CD4-positive, alpha-beta memory T cell (primary cell): ENCODE measurements around the gene HOXB13. TPM values are rescaled to one million over a fixed set of nuclear protein-coding genes. Genes with fewer than 3 reads are reported as not detected.

ENCODE experiments used
- CTCF ChIA-PET: fragments of 350-600 bp; sonication (Branson Sonifier 250); formaldehyde crosslinking; loops from one replicate; lab custom pipeline; 2021; ENCODE audit warnings: inconsistent platforms; ENCODE audit not compliant: partially characterized antibody; lab: Charles Lee
- POLR2A ChIA-PET: fragments of 350-600 bp; sonication (Branson Sonifier 250); formaldehyde crosslinking; loops from one replicate; lab custom pipeline; 2021; ENCODE audit not compliant: partially characterized antibody; lab: Charles Lee
- DNase-seq, 5 donors: peaks; one replicate each; pipeline versions ENCODE4 v3.0.0 to v3.0.0-alpha.2; 2020 to 2022; ENCODE audit warnings: mixed read lengths in 1 of 5
- H3K27ac ChIP-seq: one replicate; pipeline ENCODE4 v1.7.0; 2013; ENCODE audit warnings: low read depth, low read length
- H3K27me3 ChIP-seq: 2 replicates; pipeline ENCODE4 v1.7.0; 2013; ENCODE audit warnings: mild to moderate bottlenecking, low read length, moderate library complexity; ENCODE audit not compliant: insufficient read depth
- H3K36me3 ChIP-seq: 2 replicates; pipeline ENCODE4 v1.7.0; 2013; ENCODE audit warnings: mild to moderate bottlenecking, low read length, moderate library complexity; ENCODE audit not compliant: insufficient read depth
- H3K4me1 ChIP-seq: 2 replicates; pipeline ENCODE4 v1.7.0; 2013; ENCODE audit warnings: mild to moderate bottlenecking, low read length, moderate library complexity; ENCODE audit not compliant: insufficient read depth
- H3K4me3 ChIP-seq, 2 donors: one replicate each; pipeline ENCODE4 v1.7.0; 2013; ENCODE audit warnings: low read length in 2 of 2, mild to moderate bottlenecking in 1 of 2
- H3K9me3 ChIP-seq, 2 donors: one replicate each; pipeline ENCODE4 v1.7.0; 2013; ENCODE audit warnings: low read length in 2 of 2, control low read depth in 1 of 2; ENCODE audit not compliant: control insufficient read depth in 1 of 2
- H3K27ac Mint-ChIP-seq, 7 donors: one replicate each; pipeline ENCODE4 v1.8.0; 2020 to 2021; ENCODE audit warnings: mixed read lengths in 7 of 7, mild to moderate bottlenecking in 6 of 7, inconsistent platforms in 3 of 7, moderate library complexity in 3 of 7
- H3K27me3 Mint-ChIP-seq, 2 donors: one replicate each; pipeline ENCODE4 v1.8.0; 2020 to 2021; ENCODE audit warnings: mixed read lengths in 2 of 2
- H3K36me3 Mint-ChIP-seq, 2 donors: one replicate each; pipeline ENCODE4 v1.8.0; 2020 to 2021; ENCODE audit warnings: mixed read lengths in 2 of 2, inconsistent platforms in 1 of 2, mild to moderate bottlenecking in 1 of 2
- H3K4me1 Mint-ChIP-seq, 4 donors: one replicate each; pipeline ENCODE4 v1.8.0; 2020 to 2021; ENCODE audit warnings: mixed read lengths in 4 of 4, mild to moderate bottlenecking in 1 of 4
- H3K4me3 Mint-ChIP-seq, 8 donors: one replicate each; pipeline ENCODE4 v1.8.0; 2020 to 2021; ENCODE audit warnings: mixed read lengths in 8 of 8, mild to moderate bottlenecking in 7 of 8, moderate library complexity in 6 of 8, inconsistent platforms in 3 of 8
- H3K9me3 Mint-ChIP-seq, 8 donors: one replicate each; pipeline ENCODE4 v1.8.0; 2020 to 2021; ENCODE audit warnings: mixed read lengths in 8 of 8, mild to moderate bottlenecking in 5 of 8, inconsistent platforms in 3 of 8, moderate library complexity in 1 of 8
- intact Hi-C: fragments of 100-400 bp; cut with micrococcal nuclease; formaldehyde crosslinking; loops from one replicate; pipeline ENCODE4 v1.15.1; 2023
- polyA plus RNA-seq, 2 donors: library from polyadenylated mRNA; unstranded; fragments of 300-500 nt; fragmentation: Illumina TruSeq; gene quantifications; one replicate each; pipeline ENCODE4 v1.2.3, GENCODE V29; 2021
- total RNA-seq, 2 experiments: library from RNA; stranded (reverse); gene quantifications; one replicate each; pipeline ENCODE4 v1.2.3, GENCODE V29; 2021

Gene HOXB13
- total and polyA plus RNA-seq, 4 experiments from 2014 or later, result not detected

GRCh38 chr17:48753794-48754499, 25.4 kb upstream of the HOXB13 start:
- Histone ChIP-seq H3K4me3 (no peak overlapping the region), H3K27ac (no peak overlapping the region), H3K4me1 (peaks cover 17% of the 10 kb centered on the region), H3K27me3 (peaks cover 79% of the 10 kb centered on the region), H3K36me3 (no peaks in the 10 kb centered on the region), H3K9me3 (no peaks in the 10 kb centered on the region)
- DNase-seq, result no peak
- Mint-ChIP-seq H3K27me3 (peaks cover 72 to 74% of the 10 kb centered on the region in 2 donors), H3K4me1 (peaks cover 0 to 30% (median 21%) of the 10 kb centered on the region in 4 donors), H3K27ac (peak overlapping the region in 3 of 7 donors; percentile 8 to 58 (median 51)), H3K9me3 (peaks cover 0 to 6% (median 3%) of the 10 kb centered on the region in 8 donors), H3K4me3 (peak overlapping the region in 6 of 8 donors; percentile 1 to 70 (median 19)), H3K36me3 (no peaks in the 10 kb centered on the region)
- CTCF ChIA-PET, result interaction anchor here (0.5 kb wide), 1 partner anchor 426 kb away, joined by 3 read pairs; no protein-coding TSS in a partner anchor
- POLR2A ChIA-PET, result no interaction called here
- intact Hi-C loops, result loop anchor here (5.0 kb wide), 1 partner anchor 37 kb away; no protein-coding TSS in a partner anchor

GRCh38 chr17:48752399-48753288, 24.1 kb upstream of the HOXB13 start:
- Histone ChIP-seq H3K4me1 (peaks cover 17% of the 10 kb centered on the region), H3K9me3 (no peaks in the 10 kb centered on the region), H3K27me3 (peaks cover 88% of the 10 kb centered on the region), H3K27ac (no peak overlapping the region), H3K4me3 (no peak overlapping the region), H3K36me3 (no peaks in the 10 kb centered on the region)
- peaks cover 66 to 67% of the 10 kb centered on the region in 2 donors for H3K27me3 Mint-ChIP-seq
- H3K36me3 Mint-ChIP-seq, result no peaks in the 10 kb centered on the region
- CTCF ChIA-PET, result interaction anchor here (0.8 to 1.3 kb wide), 2 partner anchors 26 to 132 kb away, joined by 3 read pairs; no protein-coding TSS in a partner anchor
- H3K4me1 Mint-ChIP-seq, result peaks cover 0 to 30% (median 21%) of the 10 kb centered on the region in 4 donors
- peaks cover 0 to 10% (median 3%) of the 10 kb centered on the region in 8 donors for H3K9me3 Mint-ChIP-seq
- POLR2A ChIA-PET, result interaction anchor here (1.0 kb wide), 1 partner anchor 33 kb away, joined by 3 read pairs; no protein-coding TSS in a partner anchor
- H3K4me3 Mint-ChIP-seq, result no peak overlapping the region
- DNase-seq, result no peak
- peak overlapping the region in 1 of 7 donors; percentile 29 for H3K27ac Mint-ChIP-seq
- intact Hi-C loops, result loop anchor here (5.0 kb wide), 1 partner anchor 35 kb away; no protein-coding TSS in a partner anchor

GRCh38 chr17:48751733-48752398, 23.3 kb upstream of the HOXB13 start:
- Mint-ChIP-seq H3K36me3 (no peaks in the 10 kb centered on the region), H3K4me1 (peaks cover 2 to 33% (median 23%) of the 10 kb centered on the region in 4 donors)

GRCh38 chr17:48751172-48751571, 22.6 kb upstream of the HOXB13 start:
- Mint-ChIP-seq H3K27ac (peak overlapping the region in 1 of 7 donors; percentile 56), H3K4me1 (peaks cover 6 to 39% (median 27%) of the 10 kb centered on the region in 4 donors), H3K36me3 (no peaks in the 10 kb centered on the region), H3K4me3 (peak overlapping the region in 1 of 8 donors; percentile 5), H3K9me3 (peaks cover 0 to 14% (median 3%) of the 10 kb centered on the region in 8 donors), H3K27me3 (peaks cover 69 to 71% of the 10 kb centered on the region in 2 donors)
- Histone ChIP-seq H3K27ac (no peak overlapping the region), H3K27me3 (peaks cover 98% of the 10 kb centered on the region), H3K36me3 (no peaks in the 10 kb centered on the region), H3K4me3 (no peak overlapping the region), H3K4me1 (peaks cover 28% of the 10 kb centered on the region), H3K9me3 (no peaks in the 10 kb centered on the region)
- intact Hi-C loops, result loop anchor here (2.0 to 5.0 kb wide), 2 partner anchors 16 to 34 kb away; no protein-coding TSS in a partner anchor
- CTCF ChIA-PET, result interaction anchor here (1.1 to 1.3 kb wide), 3 partner anchors 53 to 133 kb away, joined by 3 read pairs; no protein-coding TSS in a partner anchor
- no peak for DNase-seq
- POLR2A ChIA-PET, result no interaction called here

More at GRCh38 chr17:48751733-48752398, 23.3 kb upstream of the HOXB13 start:
- H3K9me3 ChIP-seq, result no peaks in the 10 kb centered on the region
- H3K36me3 ChIP-seq, result no peaks in the 10 kb centered on the region
- intact Hi-C loops, result loop anchor here (2.0 to 5.0 kb wide), 2 partner anchors 17 to 35 kb away; no protein-coding TSS in a partner anchor
- no peak overlapping the region for H3K4me3 ChIP-seq
- ChIA-PET CTCF (interaction anchor here (1.1 to 1.3 kb wide), 3 partner anchors 52 to 132 kb away, joined by 3 read pairs; no protein-coding TSS in a partner anchor), POLR2A (interaction anchor here (1.0 kb wide), 1 partner anchor 32 kb away, joined by 3 read pairs; no protein-coding TSS in a partner anchor)
- Mint-ChIP-seq H3K27me3 (peaks cover 66% of the 10 kb centered on the region in 2 donors), H3K27ac (no peak overlapping the region), H3K4me3 (no peak overlapping the region), H3K9me3 (peaks cover 0 to 14% (median 3%) of the 10 kb centered on the region in 8 donors)
- peaks cover 91% of the 10 kb centered on the region for H3K27me3 ChIP-seq
- peaks cover 24% of the 10 kb centered on the region for H3K4me1 ChIP-seq
- DNase-seq, result no peak
- H3K27ac ChIP-seq, result no peak overlapping the region

GRCh38 chr17:48749621-48750553, 21.3 kb upstream of the HOXB13 start:
- H3K36me3 ChIP-seq, result no peaks in the 10 kb centered on the region
- H3K4me1 ChIP-seq, result peaks cover 25% of the 10 kb centered on the region
- Mint-ChIP-seq H3K4me1 (peaks cover 11 to 36% (median 29%) of the 10 kb centered on the region in 4 donors), H3K27ac (peak overlapping the region in 2 of 7 donors; percentile 40 to 59), H3K36me3 (no peaks in the 10 kb centered on the region), H3K4me3 (peak overlapping the region in 1 of 8 donors; percentile 26), H3K9me3 (peaks cover 0 to 15% (median 3%) of the 10 kb centered on the region in 8 donors), H3K27me3 (peaks cover 71% of the 10 kb centered on the region in 2 donors)
- peaks cover 97% of the 10 kb centered on the region for H3K27me3 ChIP-seq
- POLR2A ChIA-PET, result interaction anchor here (0.5 kb wide), 1 partner anchor 9 kb away, joined by 3 read pairs; no protein-coding TSS in a partner anchor
- H3K27ac ChIP-seq, result no peak overlapping the region
- intact Hi-C loops, result loop anchor here (2.0 to 5.0 kb wide), 2 partner anchors 15 to 33 kb away; no protein-coding TSS in a partner anchor
- no peaks in the 10 kb centered on the region for H3K9me3 ChIP-seq
- no peak for DNase-seq
- H3K4me3 ChIP-seq, result no peak overlapping the region
- CTCF ChIA-PET, result no interaction called here
